ENCODE measurements around the gene SERTM2.

DNA sequence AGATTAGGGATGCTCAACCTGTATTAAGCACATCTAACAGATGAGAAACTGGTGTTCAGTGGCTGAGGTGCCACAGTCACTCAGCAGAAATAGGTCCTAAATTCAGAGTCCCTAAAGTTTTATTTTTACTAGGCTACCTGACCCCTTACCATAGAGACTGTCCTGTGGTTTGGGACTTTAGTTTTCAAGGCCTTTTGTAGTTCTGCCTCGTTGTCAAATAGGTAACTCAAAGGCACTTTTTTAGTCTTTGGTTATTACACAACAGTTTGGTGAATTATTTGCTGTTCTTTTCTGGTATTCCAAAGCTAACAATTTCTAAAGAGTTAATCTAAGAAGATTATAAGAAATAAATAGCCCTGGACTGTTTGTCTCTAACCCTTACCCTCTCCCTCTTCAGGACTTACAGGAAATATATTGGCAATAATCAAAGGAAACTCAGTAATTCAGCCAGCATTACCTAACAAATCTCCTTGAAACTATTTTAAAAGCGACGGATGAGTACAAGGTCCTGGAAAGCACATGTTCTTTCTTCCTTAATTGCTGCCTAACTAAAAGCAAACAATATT, 12.8 kb upstream of the SERTM2 start:
- TF ChIP-seq CTCF (IDR thresholded peaks at IDR 0.05 in 2 of 3, conservative IDR thresholded peaks at IDR 0.05 in 1 of 3; ENCODE audit: borderline replicate concordance in 1 of 3, insufficient read depth in 1 of 3, low read depth in 2 of 3, low read length in 2 of 3) (no peak), RAD21 (IDR thresholded peaks at IDR 0.05; ENCODE audit: low read depth) (no peak), POLR2AphosphoS5 (IDR thresholded peaks at IDR 0.05; ENCODE audit: low read depth, low read length) (no peak), EZH2 (IDR thresholded peaks at IDR 0.05) (no peak), SIN3A (IDR thresholded peaks at IDR 0.05; ENCODE audit: low read depth) (no peak), POLR2A (IDR thresholded peaks at IDR 0.05; ENCODE audit: borderline replicate concordance, extremely low read depth, insufficient read depth, insufficient read length) (no peak), EZH2phosphoT487 (IDR thresholded peaks at IDR 0.05; ENCODE audit: borderline replicate concordance) (no peak), JUND (IDR thresholded peaks at IDR 0.05) (no peak), CEBPB (IDR thresholded peaks at IDR 0.05; ENCODE audit: low read depth) (no peak), TCF7L2 (IDR thresholded peaks at IDR 0.05; ENCODE audit: borderline replicate concordance, extremely low read depth, insufficient read depth, insufficient read length) (no peak)

Data from HCT116 (cell line).